ENCODE data around the gene PDCD7.

- TF ChIP-seq CTCF (IDR thresholded peaks at IDR 0.05 in 8 of 11, conservative IDR thresholded peaks at IDR 0.05 in 3 of 11), result no peak
- TF ChIP-seq POLR2A (IDR thresholded peaks at IDR 0.05), result no peak
Observed at GRCh38 chr15:65174509-65174908, 40.9 kb upstream of the PDCD7 start.
